Left hindlimb (tissue), 1 donor: ENCODE data around the gene GRM6.

Experiments
- DNase-seq: peaks from one replicate; pipeline ENCODE4 v3.0.0-alpha.2; 2018

Gene GRM6

DNA sequence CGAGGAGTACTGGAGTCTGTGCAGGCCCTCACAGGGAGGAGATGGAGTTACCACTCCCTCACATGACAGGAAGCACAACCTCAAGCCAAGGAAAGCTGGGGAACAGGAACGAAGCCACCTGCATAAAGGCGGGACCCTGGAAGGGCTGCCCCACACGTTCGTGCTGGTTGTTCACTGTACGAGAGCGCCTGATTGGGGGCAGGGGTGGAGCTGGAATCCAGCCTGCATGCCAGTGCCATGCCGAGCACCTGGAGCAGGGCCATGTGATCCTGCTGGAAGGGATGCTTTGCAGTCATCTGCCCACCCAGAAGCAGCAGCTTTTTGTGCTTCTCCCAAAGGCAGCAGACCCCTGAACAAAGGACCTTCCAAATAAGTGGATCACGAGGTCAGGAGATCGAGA is 11.4 kb downstream of the GRM6 start:
- no peak for DNase-seq

DNA sequence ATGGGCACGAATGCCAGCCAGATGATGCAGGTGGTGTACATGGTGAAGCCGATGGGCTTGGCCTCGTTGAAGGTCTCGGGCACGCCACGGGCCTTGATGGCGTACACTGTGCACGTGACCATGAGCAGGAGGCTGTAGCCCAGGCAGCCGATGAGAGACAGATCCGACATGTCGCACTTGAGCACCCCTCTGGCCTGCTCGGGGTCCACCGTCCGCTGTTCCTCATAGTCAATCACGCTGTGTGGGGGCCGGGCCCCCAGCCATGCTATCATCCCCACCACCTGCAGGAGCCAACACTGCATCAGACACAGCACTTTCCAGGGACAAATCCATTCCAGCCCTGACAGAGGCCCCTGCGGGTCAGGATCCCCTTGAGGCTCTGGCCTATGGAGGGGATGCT is 12.2 kb downstream of the GRM6 start:
- DNase-seq = no peak

DNA sequence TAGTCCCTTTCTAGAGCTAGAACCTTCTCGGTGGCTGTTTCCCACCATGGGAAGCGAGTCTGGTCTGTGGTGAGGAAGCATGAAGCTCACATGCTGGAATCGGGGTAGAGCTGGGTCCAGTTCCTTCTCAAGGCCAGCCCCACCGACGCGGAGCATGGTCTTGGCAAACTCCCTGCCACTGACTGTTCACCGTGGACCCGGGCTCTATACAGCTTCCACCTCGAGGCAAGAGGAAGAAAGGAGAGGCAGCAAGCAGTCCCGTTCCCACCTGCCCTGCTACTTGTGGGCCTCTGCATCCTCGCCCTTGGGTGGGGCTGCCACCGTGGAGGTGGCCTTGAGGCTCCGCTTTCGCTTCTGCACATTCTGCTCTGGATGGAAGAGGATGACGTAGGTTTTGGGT is 13.7 kb downstream of the GRM6 start:
- no peak for DNase-seq

- DNase-seq = no peak
Measured at GRCh38 chr5:178965465-178966055, 29.6 kb downstream of the GRM6 start.

DNA sequence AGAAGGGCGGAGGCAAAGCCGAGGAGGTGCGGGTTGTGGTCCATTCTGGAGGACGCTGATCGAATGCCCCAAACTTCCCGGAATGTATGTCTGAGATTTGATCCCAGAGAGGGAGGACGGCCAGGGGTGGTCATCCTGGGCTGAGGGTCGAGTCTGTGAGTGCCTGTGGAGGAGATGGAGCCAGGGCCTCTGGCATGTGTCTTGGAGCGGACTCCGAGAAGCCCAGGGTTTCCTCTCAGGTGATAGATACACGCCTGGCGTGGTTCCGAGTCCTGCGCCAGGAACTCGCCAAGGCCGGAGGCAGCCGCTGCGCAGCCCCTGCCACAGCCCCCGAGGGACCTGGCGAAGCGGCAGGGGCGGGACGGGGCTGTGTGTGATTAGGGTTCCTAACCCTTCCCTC is 53.8 kb downstream of the GRM6 start:
- no peak for DNase-seq

GRCh38 chr5:178940569-178941360 is 54.4 kb downstream of the GRM6 start, which contains the start of gene ZNF454:
TSS of gene ZNF454 (plus strand) at chr5:178941198. CDS start at chr5:178942792, 1,594 bp downstream.
- DNase-seq = peak; percentile 95

DNA sequence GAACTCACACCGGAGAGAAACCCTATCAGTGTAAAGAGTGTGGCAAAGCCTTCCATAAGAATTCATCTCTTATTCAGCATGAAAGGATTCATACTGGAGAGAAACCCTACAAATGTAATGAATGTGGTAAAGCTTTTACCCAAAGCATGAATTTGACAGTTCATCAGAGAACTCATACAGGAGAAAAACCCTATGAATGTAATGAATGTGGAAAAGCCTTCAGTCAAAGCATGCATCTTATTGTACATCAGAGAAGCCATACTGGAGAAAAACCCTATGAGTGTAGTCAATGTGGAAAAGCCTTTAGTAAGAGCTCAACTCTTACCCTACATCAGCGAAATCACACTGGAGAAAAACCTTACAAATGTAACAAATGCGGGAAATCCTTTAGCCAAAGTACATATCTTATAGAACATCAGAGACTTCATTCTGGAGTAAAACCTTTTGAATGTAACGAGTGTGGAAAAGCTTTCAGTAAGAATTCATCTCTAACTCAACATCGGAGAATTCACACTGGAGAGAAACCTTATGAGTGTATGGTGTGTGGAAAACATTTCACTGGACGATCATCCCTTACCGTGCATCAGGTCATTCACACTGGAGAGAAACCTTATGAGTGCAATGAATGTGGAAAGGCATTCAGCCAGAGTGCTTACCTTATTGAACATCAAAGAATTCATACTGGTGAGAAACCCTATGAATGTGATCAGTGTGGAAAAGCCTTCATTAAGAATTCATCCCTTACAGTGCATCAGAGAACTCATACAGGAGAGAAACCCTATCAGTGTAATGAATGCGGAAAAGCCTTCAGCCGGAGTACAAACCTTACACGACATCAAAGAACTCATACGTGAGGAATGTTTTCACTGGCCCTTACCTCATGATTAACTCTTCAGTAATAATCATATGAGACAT is 63.0 kb downstream of the GRM6 start:
- no peak for DNase-seq
